Anterior cingulate cortex (tissue), 58 donors: ENCODE data around the gene GAGE12G.
"Not testable (repeated sequence)": the region's sequence is repeated elsewhere in the genome, so short reads cannot be mapped to it uniquely, and the experiment has no call there.

Source experiments
- DNase-seq, 58 donors: peaks; one replicate each; lab custom pipeline; 2025; lab: John Stamatoyannopoulos, UW

GAGE12G gene, protein sequence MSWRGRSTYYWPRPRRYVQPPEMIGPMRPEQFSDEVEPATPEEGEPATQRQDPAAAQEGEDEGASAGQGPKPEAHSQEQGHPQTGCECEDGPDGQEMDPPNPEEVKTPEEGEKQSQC

DNA sequence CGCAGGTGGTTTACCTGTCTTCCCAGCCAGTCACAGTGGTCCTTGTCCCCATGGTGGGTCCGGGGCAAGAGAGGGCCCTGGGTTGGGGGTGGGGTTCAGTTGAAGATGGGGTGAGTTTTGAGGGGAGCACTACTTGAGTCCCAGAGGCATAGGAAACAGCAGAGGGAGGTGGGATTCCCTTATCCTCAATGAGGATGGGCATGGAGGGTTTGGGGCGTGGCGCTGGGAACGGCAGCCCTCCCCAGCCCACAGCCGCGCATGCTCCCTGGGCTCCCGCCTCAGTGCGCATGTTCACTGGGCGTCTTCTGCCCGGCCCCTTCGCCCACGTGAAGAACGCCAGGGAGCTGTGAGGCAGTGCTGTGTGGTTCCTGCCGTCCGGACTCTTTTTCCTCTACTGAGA lies at the start of gene GAGE12G:
GAGE12G (plus strand) TSS at position 301 of the 400 bp plus-strand sequence. CDS start 1,155 bp downstream, outside the sequence.
- not testable (repeated sequence) for DNase-seq

DNA sequence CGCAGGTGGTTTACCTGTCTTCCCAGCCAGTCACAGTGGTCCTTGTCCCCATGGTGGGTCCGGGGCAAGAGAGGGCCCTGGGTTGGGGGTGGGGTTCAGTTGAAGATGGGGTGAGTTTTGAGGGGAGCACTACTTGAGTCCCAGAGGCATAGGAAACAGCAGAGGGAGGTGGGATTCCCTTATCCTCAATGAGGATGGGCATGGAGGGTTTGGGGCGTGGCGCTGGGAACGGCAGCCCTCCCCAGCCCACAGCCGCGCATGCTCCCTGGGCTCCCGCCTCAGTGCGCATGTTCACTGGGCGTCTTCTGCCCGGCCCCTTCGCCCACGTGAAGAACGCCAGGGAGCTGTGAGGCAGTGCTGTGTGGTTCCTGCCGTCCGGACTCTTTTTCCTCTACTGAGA lies 38.3 kb upstream of the GAGE12G start, which contains the start of gene GAGE12C:
GAGE12C (plus strand) TSS at position 301 of the 400 bp plus-strand sequence. CDS start 1,155 bp downstream, outside the sequence.
- not testable (repeated sequence) for DNase-seq

DNA sequence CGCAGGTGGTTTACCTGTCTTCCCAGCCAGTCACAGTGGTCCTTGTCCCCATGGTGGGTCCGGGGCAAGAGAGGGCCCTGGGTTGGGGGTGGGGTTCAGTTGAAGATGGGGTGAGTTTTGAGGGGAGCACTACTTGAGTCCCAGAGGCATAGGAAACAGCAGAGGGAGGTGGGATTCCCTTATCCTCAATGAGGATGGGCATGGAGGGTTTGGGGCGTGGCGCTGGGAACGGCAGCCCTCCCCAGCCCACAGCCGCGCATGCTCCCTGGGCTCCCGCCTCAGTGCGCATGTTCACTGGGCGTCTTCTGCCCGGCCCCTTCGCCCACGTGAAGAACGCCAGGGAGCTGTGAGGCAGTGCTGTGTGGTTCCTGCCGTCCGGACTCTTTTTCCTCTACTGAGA lies 28.8 kb upstream of the GAGE12G start, which contains the start of gene GAGE12D:
GAGE12D (plus strand) TSS at position 301 of the 400 bp plus-strand sequence. CDS start 1,155 bp downstream, outside the sequence.
- not testable (repeated sequence) for DNase-seq

DNA sequence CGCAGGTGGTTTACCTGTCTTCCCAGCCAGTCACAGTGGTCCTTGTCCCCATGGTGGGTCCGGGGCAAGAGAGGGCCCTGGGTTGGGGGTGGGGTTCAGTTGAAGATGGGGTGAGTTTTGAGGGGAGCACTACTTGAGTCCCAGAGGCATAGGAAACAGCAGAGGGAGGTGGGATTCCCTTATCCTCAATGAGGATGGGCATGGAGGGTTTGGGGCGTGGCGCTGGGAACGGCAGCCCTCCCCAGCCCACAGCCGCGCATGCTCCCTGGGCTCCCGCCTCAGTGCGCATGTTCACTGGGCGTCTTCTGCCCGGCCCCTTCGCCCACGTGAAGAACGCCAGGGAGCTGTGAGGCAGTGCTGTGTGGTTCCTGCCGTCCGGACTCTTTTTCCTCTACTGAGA lies 19.2 kb upstream of the GAGE12G start, which contains the start of gene GAGE12E:
GAGE12E (plus strand) TSS at position 301 of the 400 bp plus-strand sequence. CDS start 1,155 bp downstream, outside the sequence.
- DNase-seq = not testable (repeated sequence)

DNA sequence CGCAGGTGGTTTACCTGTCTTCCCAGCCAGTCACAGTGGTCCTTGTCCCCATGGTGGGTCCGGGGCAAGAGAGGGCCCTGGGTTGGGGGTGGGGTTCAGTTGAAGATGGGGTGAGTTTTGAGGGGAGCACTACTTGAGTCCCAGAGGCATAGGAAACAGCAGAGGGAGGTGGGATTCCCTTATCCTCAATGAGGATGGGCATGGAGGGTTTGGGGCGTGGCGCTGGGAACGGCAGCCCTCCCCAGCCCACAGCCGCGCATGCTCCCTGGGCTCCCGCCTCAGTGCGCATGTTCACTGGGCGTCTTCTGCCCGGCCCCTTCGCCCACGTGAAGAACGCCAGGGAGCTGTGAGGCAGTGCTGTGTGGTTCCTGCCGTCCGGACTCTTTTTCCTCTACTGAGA lies 9.7 kb upstream of the GAGE12G start, which contains the start of gene GAGE12F:
GAGE12F (plus strand) TSS at position 301 of the 400 bp plus-strand sequence. CDS start 1,155 bp downstream, outside the sequence.
- DNase-seq = not testable (repeated sequence)

DNA sequence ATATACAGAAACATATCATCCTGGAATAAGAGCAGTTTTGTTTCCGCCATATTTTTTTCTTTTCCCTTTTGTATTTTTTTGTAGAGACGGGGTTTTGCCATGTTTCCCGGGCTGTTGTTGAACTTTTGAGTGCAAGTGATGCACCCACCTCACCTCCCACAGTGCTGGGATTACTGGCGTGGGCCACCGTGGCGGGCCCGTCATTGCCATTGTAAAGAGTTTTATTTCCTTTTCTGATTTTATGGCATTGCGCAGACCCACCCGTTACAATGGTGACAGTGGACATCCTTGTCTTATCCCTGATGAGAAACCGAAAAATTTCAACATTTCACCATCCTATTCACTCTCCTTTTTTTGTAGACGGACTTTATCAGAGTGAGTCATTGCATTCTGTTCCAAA lies 1.5 kb upstream of the GAGE12G start:
- DNase-seq = not testable (repeated sequence)

DNA sequence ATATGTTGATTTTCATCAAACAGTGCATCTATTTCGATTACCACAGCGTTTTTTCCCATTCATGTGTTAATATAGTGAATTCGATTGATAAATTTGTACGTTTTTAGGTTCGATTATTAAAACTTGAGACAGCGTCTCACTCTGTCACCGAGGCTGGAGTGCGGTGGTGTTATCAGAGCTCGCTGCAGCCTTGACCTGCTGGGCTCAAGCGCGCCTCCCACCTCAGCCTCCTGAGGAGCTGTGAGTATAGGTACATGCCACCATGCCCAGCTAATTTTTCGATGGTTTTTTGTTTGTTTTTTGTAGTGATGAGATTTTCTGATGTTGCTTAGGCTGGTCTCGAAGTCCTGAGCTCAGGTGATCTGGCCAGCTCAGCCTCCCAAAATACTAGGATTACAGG lies 1.0 kb upstream of the GAGE12G start:
- not testable (repeated sequence) for DNase-seq

DNA sequence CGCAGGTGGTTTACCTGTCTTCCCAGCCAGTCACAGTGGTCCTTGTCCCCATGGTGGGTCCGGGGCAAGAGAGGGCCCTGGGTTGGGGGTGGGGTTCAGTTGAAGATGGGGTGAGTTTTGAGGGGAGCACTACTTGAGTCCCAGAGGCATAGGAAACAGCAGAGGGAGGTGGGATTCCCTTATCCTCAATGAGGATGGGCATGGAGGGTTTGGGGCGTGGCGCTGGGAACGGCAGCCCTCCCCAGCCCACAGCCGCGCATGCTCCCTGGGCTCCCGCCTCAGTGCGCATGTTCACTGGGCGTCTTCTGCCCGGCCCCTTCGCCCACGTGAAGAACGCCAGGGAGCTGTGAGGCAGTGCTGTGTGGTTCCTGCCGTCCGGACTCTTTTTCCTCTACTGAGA lies 9.4 kb downstream of the GAGE12G start, which contains the start of gene GAGE12H:
GAGE12H (plus strand) TSS at position 301 of the 400 bp plus-strand sequence. CDS start 1,155 bp downstream, outside the sequence.
- DNase-seq = not testable (repeated sequence)

DNA sequence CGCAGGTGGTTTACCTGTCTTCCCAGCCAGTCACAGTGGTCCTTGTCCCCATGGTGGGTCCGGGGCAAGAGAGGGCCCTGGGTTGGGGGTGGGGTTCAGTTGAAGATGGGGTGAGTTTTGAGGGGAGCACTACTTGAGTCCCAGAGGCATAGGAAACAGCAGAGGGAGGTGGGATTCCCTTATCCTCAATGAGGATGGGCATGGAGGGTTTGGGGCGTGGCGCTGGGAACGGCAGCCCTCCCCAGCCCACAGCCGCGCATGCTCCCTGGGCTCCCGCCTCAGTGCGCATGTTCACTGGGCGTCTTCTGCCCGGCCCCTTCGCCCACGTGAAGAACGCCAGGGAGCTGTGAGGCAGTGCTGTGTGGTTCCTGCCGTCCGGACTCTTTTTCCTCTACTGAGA lies 19.0 kb downstream of the GAGE12G start, which contains the start of gene GAGE2A:
GAGE2A (plus strand) TSS at position 301 of the 400 bp plus-strand sequence. CDS start 1,155 bp downstream, outside the sequence.
- DNase-seq = not testable (repeated sequence)

DNA sequence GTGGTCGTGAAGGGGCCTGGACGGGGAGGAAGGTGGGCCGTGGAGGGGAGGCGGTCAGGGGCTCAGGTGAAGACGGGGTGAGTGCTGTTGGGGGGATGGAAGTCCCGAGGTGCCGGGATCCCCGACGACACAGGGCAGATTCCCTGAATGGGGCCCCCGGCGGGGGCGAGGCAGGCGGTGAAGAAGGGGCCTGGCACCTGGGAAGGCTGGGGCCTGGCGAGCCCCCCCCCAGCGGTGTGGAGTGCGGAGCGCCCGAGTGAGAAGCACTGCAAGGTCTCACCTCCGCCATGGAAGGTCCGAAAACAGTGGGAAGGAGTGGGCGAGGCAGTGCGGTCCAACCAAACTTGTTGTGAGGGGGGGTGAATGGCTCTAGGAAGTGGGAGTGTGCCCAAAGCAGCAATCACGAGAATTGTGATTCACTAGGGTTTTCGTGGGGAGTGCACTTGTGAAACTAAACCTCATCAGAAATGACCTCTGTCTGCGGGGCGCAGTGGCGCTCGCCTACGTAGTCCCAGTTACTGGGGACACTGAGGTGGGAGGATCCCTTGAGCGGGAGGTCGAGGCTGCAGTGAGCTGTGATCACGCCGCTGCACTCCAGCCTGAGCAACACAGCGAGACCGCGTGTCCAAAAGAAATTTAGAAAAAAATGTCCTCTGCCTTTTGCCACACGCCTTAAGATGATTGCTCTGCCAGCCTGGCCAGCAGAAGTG lies 19.7 kb downstream of the GAGE12G start:
- DNase-seq = not testable (repeated sequence)

DNA sequence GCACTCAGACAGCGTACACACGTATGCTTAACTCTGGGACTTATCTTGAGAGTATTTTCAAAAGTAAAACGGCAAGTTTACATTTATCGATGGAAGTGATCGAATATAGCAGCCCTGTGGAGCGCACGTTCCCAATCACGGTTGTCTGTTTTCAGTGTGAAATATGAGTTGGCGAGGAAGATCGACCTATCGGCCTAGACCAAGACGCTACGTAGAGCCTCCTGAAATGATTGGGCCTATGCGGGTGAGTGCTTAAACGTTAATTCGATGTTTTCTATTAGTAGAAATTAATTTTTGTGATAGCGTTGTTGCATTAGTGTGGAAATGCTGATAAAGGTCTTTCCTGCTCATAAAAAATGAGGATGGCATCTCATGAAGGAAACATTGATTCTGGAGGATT lies 20.3 kb downstream of the GAGE12G start:
- DNase-seq = not testable (repeated sequence)

DNA sequence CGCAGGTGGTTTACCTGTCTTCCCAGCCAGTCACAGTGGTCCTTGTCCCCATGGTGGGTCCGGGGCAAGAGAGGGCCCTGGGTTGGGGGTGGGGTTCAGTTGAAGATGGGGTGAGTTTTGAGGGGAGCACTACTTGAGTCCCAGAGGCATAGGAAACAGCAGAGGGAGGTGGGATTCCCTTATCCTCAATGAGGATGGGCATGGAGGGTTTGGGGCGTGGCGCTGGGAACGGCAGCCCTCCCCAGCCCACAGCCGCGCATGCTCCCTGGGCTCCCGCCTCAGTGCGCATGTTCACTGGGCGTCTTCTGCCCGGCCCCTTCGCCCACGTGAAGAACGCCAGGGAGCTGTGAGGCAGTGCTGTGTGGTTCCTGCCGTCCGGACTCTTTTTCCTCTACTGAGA lies 28.5 kb downstream of the GAGE12G start, which contains the start of gene GAGE1:
GAGE1 (plus strand) TSS at position 301 of the 400 bp plus-strand sequence. CDS start 1,155 bp downstream, outside the sequence.
- DNase-seq = not testable (repeated sequence)

DNA sequence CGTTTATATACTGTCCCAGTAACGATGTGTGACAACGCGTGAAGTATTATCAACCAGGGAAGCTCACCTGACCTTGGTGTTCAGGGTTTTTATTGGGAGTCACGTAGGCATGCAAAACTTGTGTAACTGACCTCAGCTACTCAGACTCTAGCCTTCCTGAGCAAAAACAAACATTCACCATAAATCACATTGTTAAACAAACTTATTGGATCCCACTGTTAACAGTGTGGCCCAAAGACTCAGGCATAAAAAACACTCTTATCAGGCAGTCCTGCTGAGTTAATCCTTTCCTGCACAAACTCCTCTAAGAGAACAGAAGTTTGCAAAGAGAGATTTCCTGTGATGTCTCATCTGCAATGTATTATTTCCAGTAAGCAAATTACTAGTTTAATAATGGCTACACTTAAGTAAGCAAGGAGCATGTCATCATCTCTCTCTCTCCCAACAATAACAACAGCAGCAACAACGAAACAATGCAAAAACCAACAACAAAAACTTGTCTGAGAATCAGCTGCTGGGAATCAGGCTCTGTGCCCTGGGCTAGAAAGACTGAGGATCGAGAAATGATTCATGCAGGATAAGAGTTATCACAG lies 40.6 kb downstream of the GAGE12G start:
- DNase-seq = no peak

DNA sequence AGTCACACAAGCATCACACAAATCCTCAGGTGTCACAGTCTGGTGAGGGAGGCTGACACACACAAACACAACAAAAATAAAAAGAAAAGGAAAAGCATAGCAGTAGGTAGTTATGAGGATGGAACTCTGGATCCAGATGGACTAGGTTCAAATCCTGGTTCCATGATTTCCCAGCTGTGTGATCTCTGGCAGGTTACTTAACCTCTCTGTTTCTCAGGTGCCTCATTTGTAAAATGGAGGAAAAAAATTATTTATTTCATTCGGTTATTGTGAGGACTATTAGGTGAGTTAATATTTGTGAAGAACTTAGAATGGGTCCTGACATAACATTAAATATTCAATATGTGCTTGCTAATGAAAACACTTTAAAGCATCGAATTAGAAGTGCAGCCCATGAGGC lies 48.4 kb downstream of the GAGE12G start:
- DNase-seq = no peak
